Astrocyte (in vitro differentiated cells and primary cell): ENCODE results near the gene PTPMT1. TPM values are rescaled to one million over a fixed set of nuclear protein-coding genes. Genes with fewer than 3 reads are reported as not detected.

Source experiments
- DNase-seq: peaks from one replicate; pipeline ENCODE4 v3.0.0-alpha.2; 2010; ENCODE audit warnings: low read depth
- FAIRE-seq: peaks from 2 replicates; lab custom pipeline; 2011; peaks lifted over from hg19 to GRCh38; lab: Jason Lieb, UNC
- H2AFZ ChIP-seq: 2 replicates; pipeline ENCODE4 v1.6.0; 2012; ENCODE audit warnings: low read depth, low read length, inconsistent platforms
- H3K27ac ChIP-seq: 2 replicates; pipeline ENCODE4 v1.5.1; 2011; ENCODE audit warnings: low read depth, low read length, inconsistent platforms
- H3K27me3 ChIP-seq: 2 replicates; pipeline ENCODE4 v1.6.0; 2011; ENCODE audit warnings: low read length, inconsistent platforms; ENCODE audit not compliant: insufficient read depth
- H3K36me3 ChIP-seq: 2 replicates; pipeline ENCODE4 v1.5.1; 2011; ENCODE audit warnings: low read length, inconsistent platforms; ENCODE audit not compliant: insufficient read depth
- H3K4me1 ChIP-seq: 2 replicates; pipeline ENCODE4 v1.5.1; 2011; ENCODE audit warnings: low read length, inconsistent platforms; ENCODE audit not compliant: insufficient read depth
- H3K4me2 ChIP-seq: 2 replicates; pipeline ENCODE4 v1.6.0; 2012; ENCODE audit warnings: low read length, inconsistent platforms
- H3K4me3 ChIP-seq: 2 replicates; pipeline ENCODE4 v1.5.1; 2011; ENCODE audit warnings: low read depth, mild to moderate bottlenecking, low read length, inconsistent platforms; ENCODE audit not compliant: insufficient read depth
- H3K79me2 ChIP-seq: 2 replicates; pipeline ENCODE4 v1.6.0; 2012; ENCODE audit warnings: mild to moderate bottlenecking, low read length, inconsistent platforms; ENCODE audit not compliant: insufficient read depth
- H3K9ac ChIP-seq: 2 replicates; pipeline ENCODE4 v1.6.0; 2012; ENCODE audit warnings: mild to moderate bottlenecking, low read length, inconsistent platforms
- H3K9me3 ChIP-seq: 2 replicates; pipeline ENCODE4 v1.5.1; 2012; ENCODE audit warnings: low read depth, mild to moderate bottlenecking, low read length, inconsistent platforms; ENCODE audit not compliant: insufficient read depth
- H4K20me1 ChIP-seq: 2 replicates; pipeline ENCODE4 v1.6.0; 2012; ENCODE audit warnings: low read length, inconsistent platforms; ENCODE audit not compliant: insufficient read depth
- H3K27ac Mint-ChIP-seq: one replicate; pipeline ENCODE4 v1.8.0; 2021; ENCODE audit warnings: mild to moderate bottlenecking, mixed read lengths; ENCODE audit not compliant: unreplicated experiment
- H3K27me3 Mint-ChIP-seq: one replicate; pipeline ENCODE4 v1.8.0; 2021; ENCODE audit warnings: low read depth, mixed read lengths; ENCODE audit not compliant: unreplicated experiment
- H3K36me3 Mint-ChIP-seq: one replicate; pipeline ENCODE4 v1.8.0; 2021; ENCODE audit warnings: low read depth, mixed read lengths; ENCODE audit not compliant: unreplicated experiment
- H3K4me1 Mint-ChIP-seq: one replicate; pipeline ENCODE4 v1.8.0; 2021; ENCODE audit warnings: low read depth, mixed read lengths; ENCODE audit not compliant: unreplicated experiment
- H3K4me3 Mint-ChIP-seq: one replicate; pipeline ENCODE4 v1.8.0; 2021; ENCODE audit warnings: mild to moderate bottlenecking, moderate library complexity, mixed read lengths; ENCODE audit not compliant: unreplicated experiment
- H3K9me3 Mint-ChIP-seq: one replicate; pipeline ENCODE4 v1.8.0; 2021; ENCODE audit warnings: mild to moderate bottlenecking, mixed read lengths; ENCODE audit not compliant: unreplicated experiment
- EZH2 ChIP-seq: IDR thresholded peaks from 2 replicates; pipeline ENCODE4 v1.6.1; 2012; ENCODE audit warnings: mild to moderate bottlenecking, low read length, inconsistent platforms; ENCODE audit not compliant: insufficient read depth
- total RNA-seq: library from RNA; stranded (reverse); gene quantifications from 2 replicates; pipeline ENCODE4 v1.2.1, GENCODE V29; 2021
- TF ChIP-seq, protein P1 (sequence below): IDR thresholded peaks from 2 replicates; pipeline ENCODE4 v1.5.1; 2011; ENCODE audit warnings: low read depth, mild to moderate bottlenecking, inconsistent platforms, low read length, moderate library complexity; ENCODE audit not compliant: insufficient read depth

PTPMT1 gene
- total RNA-seq, 1 donor from 2014 or later = 32.4 TPM

DNA sequence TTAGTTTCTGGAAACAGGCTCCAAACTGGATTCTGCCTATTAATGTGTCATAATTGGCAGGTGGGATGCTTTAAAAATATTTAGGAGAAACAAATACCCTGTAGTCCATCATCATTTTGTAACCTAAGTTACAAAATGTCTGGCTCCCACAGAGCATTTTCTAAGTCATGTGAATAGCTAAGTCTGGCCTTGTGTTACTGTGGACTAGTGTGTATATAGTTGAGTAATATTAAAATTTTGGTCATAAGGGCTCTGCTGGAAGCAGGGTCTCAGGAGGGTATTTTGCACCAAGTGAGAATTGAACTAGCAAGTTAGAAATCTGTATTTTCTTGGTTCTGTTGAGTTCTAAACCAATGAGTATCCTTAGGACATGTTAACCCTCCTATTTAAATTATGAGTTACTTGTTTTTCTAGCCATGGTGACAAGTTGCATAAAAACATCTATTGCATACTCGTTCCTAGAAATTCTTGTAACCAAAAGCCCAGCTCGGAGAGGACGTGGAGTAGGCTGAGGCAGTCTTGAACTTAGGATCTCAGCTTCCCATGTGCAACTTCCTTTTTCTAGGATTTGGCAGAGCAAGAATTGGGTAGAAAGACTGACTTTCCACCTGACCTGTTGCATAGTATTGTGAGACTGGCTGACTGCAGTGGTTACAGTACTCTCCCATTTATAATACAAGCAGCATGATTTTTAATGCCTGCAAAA lies 5.4 kb downstream of the PTPMT1 start:
- Histone ChIP-seq H3K27me3 (no peaks in the 10 kb centered on the region), H3K27ac (no peak overlapping the region), H3K36me3 (peaks cover 20% of the 10 kb centered on the region), H2AFZ (no peak overlapping the region), H4K20me1 (peaks cover 24% of the 10 kb centered on the region), H3K4me1 (peaks cover 16% of the 10 kb centered on the region), H3K9ac (no peak overlapping the region), H3K79me2 (peaks cover 67% of the 10 kb centered on the region), H3K4me3 (no peak overlapping the region), H3K9me3 (no peaks in the 10 kb centered on the region), H3K4me2 (no peak overlapping the region)
- Mint-ChIP-seq H3K36me3 (peaks cover 11% of the 10 kb centered on the region), H3K27me3 (no peaks in the 10 kb centered on the region), H3K4me3 (no peak overlapping the region), H3K9me3 (no peaks in the 10 kb centered on the region), H3K27ac (no peak overlapping the region), H3K4me1 (no peaks in the 10 kb centered on the region)
- no peak for DNase-seq
- no peak for FAIRE-seq
- TF ChIP-seq EZH2 = no peak
- TF ChIP-seq, protein P1, sequence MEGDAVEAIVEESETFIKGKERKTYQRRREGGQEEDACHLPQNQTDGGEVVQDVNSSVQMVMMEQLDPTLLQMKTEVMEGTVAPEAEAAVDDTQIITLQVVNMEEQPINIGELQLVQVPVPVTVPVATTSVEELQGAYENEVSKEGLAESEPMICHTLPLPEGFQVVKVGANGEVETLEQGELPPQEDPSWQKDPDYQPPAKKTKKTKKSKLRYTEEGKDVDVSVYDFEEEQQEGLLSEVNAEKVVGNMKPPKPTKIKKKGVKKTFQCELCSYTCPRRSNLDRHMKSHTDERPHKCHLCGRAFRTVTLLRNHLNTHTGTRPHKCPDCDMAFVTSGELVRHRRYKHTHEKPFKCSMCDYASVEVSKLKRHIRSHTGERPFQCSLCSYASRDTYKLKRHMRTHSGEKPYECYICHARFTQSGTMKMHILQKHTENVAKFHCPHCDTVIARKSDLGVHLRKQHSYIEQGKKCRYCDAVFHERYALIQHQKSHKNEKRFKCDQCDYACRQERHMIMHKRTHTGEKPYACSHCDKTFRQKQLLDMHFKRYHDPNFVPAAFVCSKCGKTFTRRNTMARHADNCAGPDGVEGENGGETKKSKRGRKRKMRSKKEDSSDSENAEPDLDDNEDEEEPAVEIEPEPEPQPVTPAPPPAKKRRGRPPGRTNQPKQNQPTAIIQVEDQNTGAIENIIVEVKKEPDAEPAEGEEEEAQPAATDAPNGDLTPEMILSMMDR = no peak

- no peak for DNase-seq
- no peak overlapping the region for H3K4me2 ChIP-seq
Measured at GRCh38 chr11:47571357-47571729, 5.9 kb downstream of the PTPMT1 start.

More at GRCh38 chr11:47571357-47571729, 5.9 kb downstream of the PTPMT1 start:
- Mint-ChIP-seq H3K27ac (no peak overlapping the region), H3K4me1 (no peaks in the 10 kb centered on the region), H3K27me3 (no peaks in the 10 kb centered on the region), H3K4me3 (no peak overlapping the region), H3K9me3 (no peaks in the 10 kb centered on the region), H3K36me3 (peaks cover 11% of the 10 kb centered on the region)
- no peaks in the 10 kb centered on the region for H3K27me3 ChIP-seq
- H4K20me1 ChIP-seq = peaks cover 24% of the 10 kb centered on the region
- no peak for TF ChIP-seq EZH2
- TF ChIP-seq, protein P1 = no peak
- no peak overlapping the region for H3K27ac ChIP-seq
- no peak for FAIRE-seq
- no peak overlapping the region for H2AFZ ChIP-seq
- H3K79me2 ChIP-seq = peaks cover 64% of the 10 kb centered on the region
- peaks cover 16% of the 10 kb centered on the region for H3K4me1 ChIP-seq
- H3K36me3 ChIP-seq = peaks cover 20% of the 10 kb centered on the region
- H3K4me3 ChIP-seq = no peak overlapping the region
- H3K9me3 ChIP-seq = no peaks in the 10 kb centered on the region
- no peak overlapping the region for H3K9ac ChIP-seq
